Dendritic cell treated with granulocyte-macrophage colony-stimulating factor and Interleukin-4, amounts not matched to agents 40 ng/mL and 50 ng/mL, for 4 days (primary cell): Measurements from ENCODE around the gene IL1RAP.
A peak's percentile ranks its signal among the peaks of the same experiment; 100 is the strongest.
"Not testable (repeated sequence)": the region's sequence is repeated elsewhere in the genome, so short reads cannot be mapped to it uniquely, and the experiment has no call there.

Experiments
- H3K27ac Mint-ChIP-seq: one replicate; pipeline ENCODE4 v1.8.0; 2022; ENCODE audit warnings: mild to moderate bottlenecking, mixed read lengths
- H3K27me3 Mint-ChIP-seq: one replicate; pipeline ENCODE4 v1.8.0; 2022; ENCODE audit warnings: mild to moderate bottlenecking, mixed read lengths
- H3K36me3 Mint-ChIP-seq: one replicate; pipeline ENCODE4 v1.8.0; 2022; ENCODE audit warnings: low read depth, mixed read lengths
- H3K4me1 Mint-ChIP-seq: one replicate; pipeline ENCODE4 v1.8.0; 2022; ENCODE audit warnings: low read depth, mixed read lengths
- H3K4me3 Mint-ChIP-seq: one replicate; pipeline ENCODE4 v1.8.0; 2022; ENCODE audit warnings: mild to moderate bottlenecking, moderate library complexity, mixed read lengths
- H3K9me3 Mint-ChIP-seq: one replicate; pipeline ENCODE4 v1.8.0; 2022; ENCODE audit warnings: mixed read lengths
- intact Hi-C: fragments of 100-400 bp; cut with micrococcal nuclease; formaldehyde crosslinking; loops from one replicate; pipeline ENCODE4 v1.15.0; 2022

The IL1RAP gene

GRCh38 chr3:190513409-190514370 lies at the start of gene IL1RAP:
Gene IL1RAP (plus strand): TSS chr3:190514085. CDS start chr3:190564290, 50,205 bp downstream.
- no peaks in the 10 kb centered on the region for H3K27me3 Mint-ChIP-seq
- H3K4me1 Mint-ChIP-seq = peaks cover 46% of the 10 kb centered on the region
- H3K4me3 Mint-ChIP-seq = peak within 1 kb of the TSS; percentile 92
- H3K36me3 Mint-ChIP-seq = peaks cover 16% of the 10 kb centered on the region
- peak within 1 kb of the TSS; percentile 90 for H3K27ac Mint-ChIP-seq
- no peaks in the 10 kb centered on the region for H3K9me3 Mint-ChIP-seq
- intact Hi-C loops = loop anchor here (1.0 to 10.0 kb wide), 5 partner anchors 51 to 281 kb away; no protein-coding TSS in a partner anchor

- intact Hi-C loops = no loop called here
- Mint-ChIP-seq H3K27ac (no peak overlapping the region), H3K36me3 (no peaks in the 10 kb centered on the region), H3K4me3 (no peak overlapping the region), H3K9me3 (peaks cover 11% of the 10 kb centered on the region), H3K27me3 (peaks cover 28% of the 10 kb centered on the region), H3K4me1 (no peaks in the 10 kb centered on the region)
Measured at GRCh38 chr3:190467922-190468321, 46.0 kb upstream of the IL1RAP start.

GRCh38 chr3:190473261-190473660 lies 40.6 kb upstream of the IL1RAP start:
- H3K27me3 Mint-ChIP-seq = peaks cover 14% of the 10 kb centered on the region
- peaks cover 11% of the 10 kb centered on the region for H3K9me3 Mint-ChIP-seq
- H3K4me1 Mint-ChIP-seq, H3K27ac Mint-ChIP-seq, intact Hi-C loops, H3K4me3 Mint-ChIP-seq, H3K36me3 Mint-ChIP-seq: not testable (repeated sequence)

- Mint-ChIP-seq H3K9me3 (no peaks in the 10 kb centered on the region), H3K4me1 (no peaks in the 10 kb centered on the region), H3K27me3 (peaks cover 33% of the 10 kb centered on the region), H3K36me3 (no peaks in the 10 kb centered on the region), H3K27ac (no peak overlapping the region), H3K4me3 (no peak overlapping the region)
- intact Hi-C loops = no loop called here
Measured at GRCh38 chr3:190481779-190482178, 32.1 kb upstream of the IL1RAP start.

- Mint-ChIP-seq H3K4me1 (peaks cover 5% of the 10 kb centered on the region), H3K4me3 (no peak overlapping the region), H3K9me3 (peaks cover 8% of the 10 kb centered on the region), H3K27ac (no peak overlapping the region), H3K27me3 (peaks cover 48% of the 10 kb centered on the region), H3K36me3 (no peaks in the 10 kb centered on the region)
- intact Hi-C loops = no loop called here
Measured at GRCh38 chr3:190485830-190486532, 27.9 kb upstream of the IL1RAP start.

- H3K27me3 Mint-ChIP-seq = peaks cover 52% of the 10 kb centered on the region
Measured at GRCh38 chr3:190486533-190486864, 27.4 kb upstream of the IL1RAP start.

GRCh38 chr3:190486908-190487607 lies 26.8 kb upstream of the IL1RAP start:
- no peaks in the 10 kb centered on the region for H3K36me3 Mint-ChIP-seq
- H3K27me3 Mint-ChIP-seq = peaks cover 54% of the 10 kb centered on the region
- H3K9me3 Mint-ChIP-seq = peaks cover 8% of the 10 kb centered on the region

More at GRCh38 chr3:190486533-190486864, 27.4 kb upstream of the IL1RAP start:
- no peaks in the 10 kb centered on the region for H3K36me3 Mint-ChIP-seq
- intact Hi-C loops = no loop called here
- peaks cover 8% of the 10 kb centered on the region for H3K9me3 Mint-ChIP-seq
- no peak overlapping the region for H3K27ac Mint-ChIP-seq
- peaks cover 5% of the 10 kb centered on the region for H3K4me1 Mint-ChIP-seq
- H3K4me3 Mint-ChIP-seq = no peak overlapping the region

GRCh38 chr3:190491533-190492054 lies 22.3 kb upstream of the IL1RAP start:
- H3K36me3 Mint-ChIP-seq = no peaks in the 10 kb centered on the region
- H3K9me3 Mint-ChIP-seq = peaks cover 8% of the 10 kb centered on the region
- H3K27me3 Mint-ChIP-seq = peaks cover 33% of the 10 kb centered on the region
- no peak overlapping the region for H3K4me3 Mint-ChIP-seq
- intact Hi-C loops = no loop called here
- no peak overlapping the region for H3K27ac Mint-ChIP-seq
- H3K4me1 Mint-ChIP-seq = peaks cover 39% of the 10 kb centered on the region

More at GRCh38 chr3:190486908-190487607, 26.8 kb upstream of the IL1RAP start:
- peaks cover 5% of the 10 kb centered on the region for H3K4me1 Mint-ChIP-seq
- H3K27ac Mint-ChIP-seq = no peak overlapping the region
- H3K4me3 Mint-ChIP-seq = no peak overlapping the region
- intact Hi-C loops = no loop called here

GRCh38 chr3:190492129-190492528 lies 21.8 kb upstream of the IL1RAP start:
- peaks cover 8% of the 10 kb centered on the region for H3K9me3 Mint-ChIP-seq

GRCh38 chr3:190492966-190493365 lies 20.9 kb upstream of the IL1RAP start:
- no peaks in the 10 kb centered on the region for H3K36me3 Mint-ChIP-seq
- H3K9me3 Mint-ChIP-seq = peaks cover 8% of the 10 kb centered on the region
- H3K27ac Mint-ChIP-seq = no peak overlapping the region
- H3K4me1 Mint-ChIP-seq = peaks cover 43% of the 10 kb centered on the region
- H3K27me3 Mint-ChIP-seq = peaks cover 21% of the 10 kb centered on the region
- no peak overlapping the region for H3K4me3 Mint-ChIP-seq
- intact Hi-C loops = no loop called here

More at GRCh38 chr3:190492129-190492528, 21.8 kb upstream of the IL1RAP start:
- Mint-ChIP-seq H3K4me3 (no peak overlapping the region), H3K36me3 (no peaks in the 10 kb centered on the region), H3K4me1 (peaks cover 43% of the 10 kb centered on the region), H3K27me3 (peaks cover 27% of the 10 kb centered on the region), H3K27ac (no peak overlapping the region)
- intact Hi-C loops = no loop called here

- Mint-ChIP-seq H3K36me3 (no peaks in the 10 kb centered on the region), H3K4me1 (peaks cover 45% of the 10 kb centered on the region), H3K4me3 (no peak overlapping the region), H3K27ac (peak overlapping the region; percentile 37), H3K27me3 (peaks cover 9% of the 10 kb centered on the region), H3K9me3 (no peaks in the 10 kb centered on the region)
- intact Hi-C loops = loop anchor here (5.0 kb wide), 1 partner anchor 263 kb away; no protein-coding TSS in a partner anchor
Measured at GRCh38 chr3:190494907-190495306, 19.0 kb upstream of the IL1RAP start.

GRCh38 chr3:190495354-190495753 lies 18.5 kb upstream of the IL1RAP start:
- Mint-ChIP-seq H3K36me3 (no peaks in the 10 kb centered on the region), H3K4me3 (no peak overlapping the region), H3K9me3 (no peaks in the 10 kb centered on the region), H3K4me1 (peaks cover 45% of the 10 kb centered on the region), H3K27ac (peak overlapping the region; percentile 37), H3K27me3 (peaks cover 7% of the 10 kb centered on the region)
- intact Hi-C loops = loop anchor here (5.0 kb wide), 1 partner anchor 263 kb away; no protein-coding TSS in a partner anchor

- intact Hi-C loops = loop anchor here (5.0 kb wide), 1 partner anchor 263 kb away; no protein-coding TSS in a partner anchor
- H3K27ac Mint-ChIP-seq = peak overlapping the region; percentile 80
Measured at GRCh38 chr3:190495796-190496195, 18.1 kb upstream of the IL1RAP start.

More at GRCh38 chr3:190495796-190496195, 18.1 kb upstream of the IL1RAP start:
- H3K4me1 Mint-ChIP-seq = peaks cover 45% of the 10 kb centered on the region
- H3K27me3 Mint-ChIP-seq = peaks cover 7% of the 10 kb centered on the region
- H3K36me3 Mint-ChIP-seq = no peaks in the 10 kb centered on the region
- no peaks in the 10 kb centered on the region for H3K9me3 Mint-ChIP-seq
- H3K4me3 Mint-ChIP-seq = no peak overlapping the region
